ENCODE data around the gene TBC1D9B.

Gene TBC1D9B

GRCh38 chr5:179887802-179888201 is 19.9 kb downstream of the TBC1D9B start:
- in situ Hi-C loops (cut with HindIII; ENCODE audit: low sequenced_read_pairs), result no loop called here
- TF ChIP-seq CTCF (IDR thresholded peaks at IDR 0.05; ENCODE audit: low read depth, low read length), result no peak
- H3K4me3 ChIP-seq (ENCODE audit: low read depth, low read length), result no peak overlapping the region
- DNase-seq (ENCODE audit: low read depth, low spot score), result no peak

- no peak for DNase-seq (ENCODE audit: low read depth, low spot score)
- in situ Hi-C loops (cut with HindIII; ENCODE audit: low sequenced_read_pairs), result no loop called here
- H3K4me3 ChIP-seq (ENCODE audit: low read depth, low read length), result no peak overlapping the region
- no peak for TF ChIP-seq CTCF (IDR thresholded peaks at IDR 0.05; ENCODE audit: low read depth, low read length)
These were observed 20.6 kb downstream of the TBC1D9B start for GRCh38 chr5:179887095-179887494.

- DNase-seq (ENCODE audit: low read depth, low spot score), result no peak
- in situ Hi-C loops (cut with HindIII; ENCODE audit: low sequenced_read_pairs), result no loop called here
These were observed 21.3 kb downstream of the TBC1D9B start for GRCh38 chr5:179886190-179886911.

GRCh38 chr5:179885491-179886090 is 22.1 kb downstream of the TBC1D9B start:
- no peak overlapping the region for H3K4me3 ChIP-seq (ENCODE audit: low read depth, low read length)
- in situ Hi-C loops (cut with HindIII; ENCODE audit: low sequenced_read_pairs), result no loop called here
- DNase-seq (ENCODE audit: low read depth, low spot score), result no peak
- no peak for TF ChIP-seq CTCF (IDR thresholded peaks at IDR 0.05; ENCODE audit: low read depth, low read length)

More at GRCh38 chr5:179886190-179886911, 21.3 kb downstream of the TBC1D9B start:
- no peak overlapping the region for H3K4me3 ChIP-seq (ENCODE audit: low read depth, low read length)
- no peak for TF ChIP-seq CTCF (IDR thresholded peaks at IDR 0.05; ENCODE audit: low read depth, low read length)

GRCh38 chr5:179883163-179883562 is 24.5 kb downstream of the TBC1D9B start:
- no peak for TF ChIP-seq CTCF (IDR thresholded peaks at IDR 0.05; ENCODE audit: low read depth, low read length)
- H3K4me3 ChIP-seq (ENCODE audit: low read depth, low read length), result no peak overlapping the region
- no peak for DNase-seq (ENCODE audit: low read depth, low spot score)
- in situ Hi-C loops (cut with HindIII; ENCODE audit: low sequenced_read_pairs), result no loop called here

GRCh38 chr5:179882338-179882737 is 25.4 kb downstream of the TBC1D9B start:
- H3K4me3 ChIP-seq (ENCODE audit: low read depth, low read length), result no peak overlapping the region
- no peak for TF ChIP-seq CTCF (IDR thresholded peaks at IDR 0.05; ENCODE audit: low read depth, low read length)
- in situ Hi-C loops (cut with HindIII; ENCODE audit: low sequenced_read_pairs), result no loop called here
- DNase-seq (ENCODE audit: low read depth, low spot score), result no peak
